NCI-H2081 treated with DMSO at 0.1 percent for 48 hours (cell line): ENCODE measurements around the gene SLC39A7.

Source experiments
- DNase-seq: peaks from one replicate; lab custom pipeline; 2025; lab: John Stamatoyannopoulos, UW

SLC39A7 gene

GRCh38 chr6:33170176-33171015, 30.3 kb upstream of the SLC39A7 start:
- DNase-seq: no peak

DNA sequence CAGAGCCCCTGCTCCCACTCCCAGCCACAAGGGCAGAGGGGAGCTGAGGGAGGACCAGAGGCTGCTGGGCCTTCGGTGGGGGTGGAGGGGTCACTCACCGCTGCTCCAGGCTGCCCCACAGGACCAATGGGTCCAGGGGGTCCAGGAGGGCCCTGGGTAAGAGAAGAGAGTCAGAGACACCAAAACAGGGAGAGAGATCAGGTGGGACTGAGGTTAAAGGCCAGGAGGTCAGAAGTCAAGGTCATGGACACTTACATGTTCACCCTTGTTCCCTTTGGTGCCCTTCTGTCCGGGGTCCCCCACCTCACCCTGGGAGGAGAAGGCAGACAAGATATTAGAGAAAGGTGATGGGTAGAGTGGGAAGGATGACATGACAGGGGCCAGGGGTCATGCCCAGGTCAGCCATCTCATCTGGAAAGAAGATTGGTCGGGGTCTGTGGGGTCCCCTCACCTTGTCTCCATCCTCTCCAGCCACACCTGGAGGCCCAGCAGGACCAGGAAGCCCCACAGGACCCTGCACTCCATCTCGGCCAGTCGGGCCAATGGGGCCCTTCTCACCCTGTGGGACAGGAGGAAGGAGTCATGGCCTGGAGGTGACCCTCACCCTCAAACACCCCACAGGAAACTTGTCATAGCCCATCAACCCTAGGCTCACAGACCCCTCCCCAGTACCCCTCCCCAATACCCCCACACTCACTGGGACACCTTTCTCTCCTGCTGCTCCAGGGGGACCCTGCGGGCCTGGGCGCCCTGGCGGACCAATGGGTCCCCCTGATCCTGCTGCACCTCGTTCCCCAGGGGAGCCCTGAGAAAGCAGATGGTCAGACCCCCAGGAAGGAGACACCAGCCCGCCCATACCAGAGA, 29.4 kb upstream of the SLC39A7 start:
- DNase-seq: no peak

DNA sequence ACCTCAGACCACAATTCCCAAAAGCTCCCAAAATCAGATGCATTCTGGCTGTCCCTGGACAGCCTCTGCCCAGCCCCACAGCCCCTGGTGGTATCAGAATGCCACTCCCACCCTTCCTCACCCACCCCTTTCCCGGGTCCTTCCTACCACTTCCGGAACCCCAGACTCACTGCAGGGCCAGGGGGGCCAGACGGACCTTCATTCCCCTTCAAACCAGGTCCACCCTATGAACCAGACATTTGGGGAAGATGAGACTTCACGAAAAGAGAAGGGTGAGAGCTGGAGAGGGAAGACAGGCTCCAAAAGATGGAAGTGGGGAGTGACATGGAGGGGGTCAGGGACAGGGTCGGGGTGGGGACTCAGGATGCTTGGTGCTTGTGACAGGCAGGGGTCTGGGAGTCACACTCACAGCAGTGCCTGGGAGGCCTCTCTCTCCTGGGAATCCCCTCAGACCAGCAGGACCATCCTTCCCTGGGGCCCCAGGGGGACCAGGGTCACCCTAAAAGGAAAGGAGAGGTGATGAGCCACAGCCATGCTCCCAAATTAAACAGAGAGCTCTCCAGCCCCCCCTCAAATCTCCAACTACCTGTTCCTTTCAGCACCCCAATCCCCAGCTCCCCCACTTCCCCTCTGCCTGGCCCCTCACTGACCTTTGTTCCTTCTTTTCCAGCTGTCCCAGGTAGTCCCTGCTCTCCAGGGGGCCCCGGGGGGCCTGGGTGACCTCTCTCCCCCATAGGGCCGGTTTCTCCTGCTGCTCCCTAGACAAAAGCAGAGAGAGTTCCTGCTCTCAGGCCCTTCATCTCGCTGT, 28.6 kb upstream of the SLC39A7 start:
- DNase-seq: no peak

DNA sequence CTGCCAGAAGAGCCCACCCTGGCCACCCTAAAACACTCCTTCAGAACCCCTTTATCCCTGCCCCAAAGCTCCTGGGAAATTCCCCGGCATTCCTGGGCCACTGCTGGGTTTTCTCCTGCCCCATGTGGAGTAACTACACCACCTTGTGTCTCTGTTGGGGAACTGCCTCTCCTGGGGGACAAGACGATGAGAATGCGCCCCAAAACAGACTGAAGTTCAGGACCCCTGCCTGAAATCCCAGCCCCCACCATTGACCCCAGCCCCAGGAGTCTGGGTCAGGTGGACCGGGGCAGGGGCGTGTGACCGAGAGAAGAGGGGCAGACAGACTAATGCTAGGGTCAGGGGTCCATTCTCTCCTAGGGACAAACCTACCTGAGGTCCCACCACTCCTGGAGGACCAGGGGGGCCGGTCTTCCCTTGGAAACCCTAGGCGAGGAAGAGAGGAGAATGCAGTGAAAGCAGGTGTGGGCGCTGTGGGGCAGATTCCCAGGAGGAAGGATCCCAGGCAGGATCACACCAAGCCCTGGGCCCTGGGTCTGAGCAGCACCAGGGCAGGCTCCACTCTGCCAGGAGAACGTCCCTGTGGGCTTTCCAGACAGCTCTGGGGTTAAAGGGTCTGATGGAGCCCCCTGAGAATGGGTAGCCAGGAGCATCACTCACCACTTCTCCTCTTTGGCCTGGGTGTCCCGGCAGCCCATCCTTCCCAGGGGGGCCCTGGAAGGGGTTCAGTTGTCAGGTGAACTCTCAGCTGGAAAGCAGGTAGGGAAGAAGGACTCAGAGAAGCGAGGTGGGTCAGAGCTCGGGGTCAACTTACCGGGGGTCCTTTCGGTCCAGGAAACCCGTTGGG, 27.8 kb upstream of the SLC39A7 start:
- no peak for DNase-seq

GRCh38 chr6:33173535-33174180, 27.0 kb upstream of the SLC39A7 start:
- no peak for DNase-seq

- no peak for DNase-seq
Observed at GRCh38 chr6:33174784-33175183, 25.9 kb upstream of the SLC39A7 start.

- no peak for DNase-seq
Observed at GRCh38 chr6:33175436-33176069, 25.1 kb upstream of the SLC39A7 start.

DNA sequence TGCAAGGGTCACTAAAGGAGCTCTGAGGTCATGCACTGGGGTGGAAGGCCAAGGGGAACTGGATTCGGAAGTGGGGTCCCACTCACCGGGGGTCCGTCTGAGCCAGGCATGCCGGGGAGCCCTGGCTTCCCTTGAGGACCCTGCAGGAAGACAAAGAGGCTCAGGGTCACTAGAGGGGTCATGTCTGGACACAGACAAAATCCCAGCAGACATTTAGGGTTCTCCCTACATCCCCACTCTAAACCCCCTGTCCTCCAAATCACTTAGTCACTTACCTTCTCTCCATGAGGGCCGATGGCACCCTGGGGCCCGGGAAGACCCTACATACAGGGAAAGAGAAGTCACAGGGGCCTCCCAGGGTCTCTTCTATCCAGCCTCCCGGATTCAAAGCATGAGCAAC, 23.8 kb upstream of the SLC39A7 start:
- no peak for DNase-seq

DNA sequence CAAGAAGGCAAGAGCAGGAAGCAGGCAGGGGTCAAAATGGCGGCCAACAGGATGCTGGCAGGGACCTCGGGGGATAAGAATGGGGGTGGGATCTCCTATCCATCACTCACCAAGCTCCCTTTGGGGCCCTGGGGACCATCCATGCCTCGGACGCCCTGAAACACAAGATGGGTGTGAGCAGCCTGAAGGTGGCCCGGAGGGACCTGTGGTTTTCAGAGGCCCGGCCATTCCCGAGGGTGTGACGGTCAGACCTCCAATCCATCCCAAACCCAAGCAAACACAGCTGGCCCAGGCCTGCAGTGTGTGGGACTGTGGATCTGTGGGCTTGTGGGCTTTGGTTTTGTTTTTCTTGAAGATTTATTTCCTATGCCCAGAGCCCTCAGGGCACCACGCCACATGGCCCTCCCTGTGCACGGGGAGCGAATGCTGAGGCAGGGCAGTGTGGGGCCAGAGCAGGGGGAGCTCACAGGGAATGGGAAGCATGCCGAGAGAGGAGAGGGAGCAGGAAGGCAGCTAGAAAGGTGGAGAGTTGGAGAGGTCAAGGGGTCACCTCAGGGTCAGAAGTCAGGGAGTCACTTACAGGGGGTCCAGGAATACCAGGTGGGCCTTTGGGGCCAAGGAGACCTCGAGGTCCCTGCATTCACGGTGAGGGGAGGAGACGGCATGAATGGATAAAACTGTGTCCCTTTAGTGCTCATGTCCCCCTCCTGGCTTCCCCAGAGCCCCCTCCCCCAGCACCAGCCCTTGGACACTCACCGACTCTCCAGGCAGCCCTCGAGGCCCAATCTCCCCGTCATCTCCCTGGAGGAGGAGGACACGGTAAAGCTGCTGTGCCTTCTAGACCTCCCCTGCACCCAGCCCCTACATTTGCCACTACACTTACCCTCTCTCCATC, 22.9 kb upstream of the SLC39A7 start:
- DNase-seq: no peak

DNA sequence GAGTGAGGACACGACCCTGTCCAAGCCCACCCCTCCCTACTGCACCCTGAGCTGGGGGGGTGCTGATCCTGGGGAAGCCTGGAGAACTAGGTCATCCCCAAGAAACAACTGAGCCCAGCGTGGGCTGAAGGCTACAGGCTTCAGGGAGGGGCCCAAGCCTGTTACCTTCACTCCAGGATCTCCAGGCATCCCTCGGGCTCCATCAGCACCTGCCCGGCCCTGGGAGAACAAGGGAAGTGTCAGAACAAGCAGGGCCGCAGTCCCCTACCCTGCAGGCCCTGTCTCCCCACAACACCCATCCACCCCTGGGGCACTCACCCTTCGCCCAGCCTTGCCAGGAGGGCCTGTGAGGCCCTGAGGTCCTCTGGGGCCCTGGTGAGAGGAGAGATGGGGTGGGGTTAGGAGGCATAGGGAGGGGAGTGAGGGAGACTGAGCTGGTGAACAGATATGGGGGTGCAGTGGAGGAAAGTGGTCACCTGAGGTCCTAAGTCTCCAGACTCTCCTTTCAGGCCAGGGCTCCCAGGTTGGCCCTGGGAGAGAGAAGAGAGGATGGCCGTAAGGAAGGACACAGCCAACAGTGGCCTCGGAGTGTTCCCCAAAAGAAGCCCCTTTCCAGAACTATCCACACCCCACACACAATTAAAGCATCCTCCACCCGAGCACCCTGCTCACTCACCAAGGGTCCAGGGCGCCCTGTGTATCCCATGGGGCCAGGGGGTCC, 21.8 kb upstream of the SLC39A7 start:
- no peak for DNase-seq

- DNase-seq: no peak
Observed at GRCh38 chr6:33181141-33181540, 19.5 kb upstream of the SLC39A7 start.

DNA sequence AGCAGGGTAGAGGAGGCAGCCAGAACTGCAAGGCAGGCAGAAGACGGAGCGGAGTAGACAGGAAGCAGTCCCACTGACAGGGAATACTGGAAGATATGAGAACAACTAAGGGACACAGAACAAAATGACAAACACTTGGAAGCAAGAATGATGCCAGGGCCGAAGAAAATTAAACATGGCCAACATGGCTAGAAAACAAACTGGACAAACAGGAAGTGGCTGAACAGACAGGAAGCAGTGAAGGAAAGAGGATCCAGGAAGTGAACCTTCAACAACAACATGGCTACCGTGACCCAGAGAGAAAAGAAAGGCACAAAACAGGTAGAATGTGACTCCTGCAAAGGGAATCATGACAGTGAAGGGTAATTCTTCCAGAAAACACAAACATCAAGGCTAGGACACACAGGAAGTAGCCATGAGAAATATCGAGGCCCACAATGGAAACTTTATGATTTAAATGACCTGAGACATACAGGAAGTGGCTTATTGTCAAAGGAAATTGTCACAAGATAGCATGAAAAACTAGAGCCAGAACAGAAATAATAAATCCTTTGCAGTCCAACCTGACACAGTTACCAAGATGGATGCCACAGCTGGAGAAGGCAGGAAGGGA, 17.5 kb upstream of the SLC39A7 start:
- DNase-seq: no peak

DNA sequence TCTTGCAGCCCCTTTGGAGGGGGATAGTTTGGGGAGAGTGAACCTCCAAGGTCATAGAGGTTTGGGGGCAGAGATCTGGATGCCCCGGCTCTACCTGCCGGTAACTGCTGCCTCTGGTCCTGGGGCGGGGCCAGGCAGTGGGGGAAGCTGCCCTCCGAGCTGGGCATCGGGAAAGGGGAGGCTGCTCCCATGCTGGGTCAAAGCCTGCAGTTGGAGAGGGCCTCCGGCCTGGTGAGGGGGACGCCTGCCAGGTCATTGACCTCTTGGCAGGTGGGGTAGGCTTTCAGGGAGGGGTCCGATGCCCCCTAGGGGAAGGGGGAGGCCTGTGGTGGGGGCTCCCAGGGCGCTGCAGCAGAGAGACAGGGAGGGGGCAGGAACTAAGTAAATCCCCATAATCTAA, 15.5 kb upstream of the SLC39A7 start:
- no peak for DNase-seq

GRCh38 chr6:33185654-33186187, 14.9 kb upstream of the SLC39A7 start:
- no peak for DNase-seq

GRCh38 chr6:33187809-33188208, 12.9 kb upstream of the SLC39A7 start:
- no peak for DNase-seq

DNA sequence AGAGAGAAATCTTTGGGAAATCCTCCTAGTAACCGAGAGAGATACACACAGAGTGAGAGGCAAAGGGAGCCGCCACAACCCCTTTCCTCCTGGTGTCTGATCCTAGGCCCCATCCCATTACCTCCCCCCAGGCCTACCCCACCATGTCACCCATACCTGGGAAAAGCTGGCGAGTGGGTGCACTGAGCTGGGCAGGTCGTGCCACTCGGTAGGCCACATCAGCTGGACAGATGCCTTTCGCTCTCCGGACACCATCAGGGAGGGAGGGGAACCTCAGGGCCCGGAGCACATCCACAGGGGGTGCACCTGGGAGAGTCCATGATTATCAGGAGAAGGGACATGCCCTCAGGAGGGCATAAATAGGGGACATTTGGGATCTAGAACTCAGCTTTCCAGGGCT, 11.5 kb upstream of the SLC39A7 start:
- DNase-seq: no peak

DNA sequence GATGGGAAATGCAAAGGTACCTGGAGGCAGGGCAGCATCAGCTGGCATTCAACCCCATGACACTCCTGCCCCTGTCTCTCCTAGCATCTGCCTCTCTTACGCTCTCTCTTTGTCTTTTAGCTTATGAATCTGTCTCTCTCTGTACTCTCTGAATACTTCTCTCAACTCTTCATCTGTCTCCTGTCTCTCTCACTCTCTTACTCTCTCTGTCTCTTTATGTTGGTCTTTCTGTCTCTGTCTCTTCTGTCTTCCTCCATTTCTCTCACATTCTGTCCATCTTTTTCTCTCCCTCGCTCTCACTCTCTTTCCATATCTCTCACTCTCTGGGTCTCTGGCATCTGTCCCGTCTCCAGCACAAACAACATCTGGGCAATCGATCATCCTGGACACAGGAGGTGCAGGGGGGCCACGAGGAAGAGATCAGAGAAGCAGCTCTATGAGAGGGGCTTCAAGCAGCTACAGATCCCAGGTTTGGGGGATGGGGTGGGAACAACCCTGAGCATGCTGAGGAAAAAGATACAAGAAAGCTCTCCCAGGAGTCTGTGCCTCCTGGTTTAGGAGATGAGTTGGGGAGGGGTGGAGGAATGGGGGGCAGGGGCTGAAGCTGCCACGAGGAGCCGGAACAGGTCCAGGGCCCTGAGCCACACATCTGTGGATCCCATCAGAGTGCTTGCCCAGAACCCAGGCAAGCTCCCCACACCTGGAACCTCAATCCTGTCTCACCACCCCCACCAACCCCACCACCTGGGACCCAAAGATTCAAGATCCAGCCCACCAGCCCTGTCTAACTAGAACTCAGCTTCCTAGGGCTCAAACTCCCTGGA, 10.8 kb upstream of the SLC39A7 start:
- DNase-seq: no peak
